ENCODE results near the gene MBNL1. TPM values are rescaled to one million over a fixed set of nuclear protein-coding genes. Genes with fewer than 3 reads are reported as not detected.

MBNL1 gene
- polyA plus RNA-seq, 1 experiment, result 203 TPM

GRCh38 chr3:152416808-152417580 is 148.3 kb downstream of the MBNL1 start:
- TF ChIP-seq CTCF (IDR thresholded peaks at IDR 0.05; ENCODE audit: insufficient read depth, low read depth, low read length), result no peak
- ChIA-PET CTCF (interaction anchor here (1.0 kb wide), 1 partner anchor 10 kb away, joined by 3 read pairs; no protein-coding TSS in a partner anchor), POLR2A (no interaction called here)
- no peak for DNase-seq (ENCODE audit: low read depth)
- H3K36me3 ChIP-seq (ENCODE audit: control insufficient read depth, insufficient read depth, low read length), result peaks cover 13% of the 10 kb centered on the region
- no peak overlapping the region for H3K4me3 ChIP-seq (ENCODE audit: low read depth, low read length)
- no peaks in the 10 kb centered on the region for H3K27me3 ChIP-seq (ENCODE audit: control insufficient read depth, insufficient read depth, low read length)

DNA sequence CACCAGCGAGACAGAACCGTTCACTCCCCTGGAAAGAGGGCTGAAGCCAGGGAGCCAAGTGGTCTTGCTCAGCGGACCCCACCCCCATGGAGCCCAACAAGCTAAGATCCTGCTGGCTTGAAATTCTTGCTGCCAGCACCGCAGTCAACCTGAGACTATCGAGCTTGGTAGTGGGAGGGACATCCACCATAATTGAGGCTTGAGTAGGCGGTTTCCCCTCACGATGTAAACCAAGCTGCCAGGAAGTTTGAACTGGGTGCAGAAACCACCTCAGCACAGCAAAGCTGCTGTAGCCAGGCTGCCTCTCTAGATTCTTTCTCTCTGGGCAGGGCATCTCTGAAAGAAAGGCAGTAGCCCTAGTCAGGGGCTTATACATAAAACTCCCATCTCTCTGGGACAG is 151.0 kb downstream of the MBNL1 start:
- ChIA-PET CTCF (interaction anchor here (1.4 kb wide), 1 partner anchor 24 kb away, joined by 4 read pairs; no protein-coding TSS in a partner anchor), POLR2A (no interaction called here)
- H3K36me3 ChIP-seq (ENCODE audit: control insufficient read depth, insufficient read depth, low read length), result peaks cover 13% of the 10 kb centered on the region
- H3K27me3 ChIP-seq (ENCODE audit: control insufficient read depth, insufficient read depth, low read length), result no peaks in the 10 kb centered on the region
- DNase-seq (ENCODE audit: low read depth), result no peak
- H3K4me3 ChIP-seq (ENCODE audit: low read depth, low read length), result no peak overlapping the region
- no peak for TF ChIP-seq CTCF (IDR thresholded peaks at IDR 0.05; ENCODE audit: insufficient read depth, low read depth, low read length)

DNA sequence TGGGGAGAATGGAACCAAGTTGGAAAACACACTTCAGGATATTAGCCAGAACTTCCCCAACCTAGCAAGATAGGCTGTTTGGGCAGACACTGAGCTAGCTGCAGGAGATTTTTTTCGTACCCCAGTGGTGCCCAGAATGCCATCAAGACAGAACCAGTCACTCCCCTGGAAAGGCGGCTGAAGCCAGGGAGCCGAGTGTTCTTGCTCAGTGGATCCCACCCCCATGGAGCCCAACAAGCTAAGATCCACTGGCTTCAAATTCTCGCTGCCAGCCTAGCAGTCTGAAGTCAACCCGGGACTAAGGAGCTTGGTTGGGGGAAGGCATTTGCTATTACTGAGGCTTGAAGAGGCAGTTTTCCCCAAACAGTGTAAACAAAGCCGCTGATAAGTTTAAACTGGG is 152.4 kb downstream of the MBNL1 start:
- CTCF ChIA-PET, result interaction anchor here (1.0 kb wide), 1 partner anchor 27 kb away, joined by 3 read pairs; no protein-coding TSS in a partner anchor
- no peak for TF ChIP-seq CTCF (IDR thresholded peaks at IDR 0.05; ENCODE audit: insufficient read depth, low read depth, low read length)
- H3K36me3 ChIP-seq (ENCODE audit: control insufficient read depth, insufficient read depth, low read length), result peaks cover 13% of the 10 kb centered on the region
- POLR2A ChIA-PET, result no interaction called here
- no peak overlapping the region for H3K4me3 ChIP-seq (ENCODE audit: low read depth, low read length)
- H3K27me3 ChIP-seq (ENCODE audit: control insufficient read depth, insufficient read depth, low read length), result no peaks in the 10 kb centered on the region
- DNase-seq (ENCODE audit: low read depth), result no peak

DNA sequence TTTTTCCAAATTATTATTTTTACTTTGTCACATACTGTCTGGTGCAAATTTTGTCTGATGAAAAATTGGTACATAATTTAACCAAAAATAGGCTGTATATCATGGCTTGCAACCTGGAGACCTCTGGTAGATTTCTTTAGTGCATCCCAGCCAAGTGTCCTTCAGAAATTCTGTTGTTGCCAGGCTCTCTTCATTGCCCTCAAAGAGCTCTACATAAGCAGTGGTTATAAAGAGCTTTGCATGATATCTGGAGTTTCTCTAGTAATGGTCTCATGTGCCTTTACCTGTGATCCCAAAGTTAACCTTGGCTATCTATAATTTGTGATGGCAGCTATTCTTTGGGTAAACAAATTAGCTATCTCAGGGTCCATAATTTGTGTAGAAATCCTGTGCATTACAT is 157.7 kb downstream of the MBNL1 start:
- no peak for TF ChIP-seq CTCF (IDR thresholded peaks at IDR 0.05; ENCODE audit: insufficient read depth, low read depth, low read length)
- H3K36me3 ChIP-seq (ENCODE audit: control insufficient read depth, insufficient read depth, low read length), result no peaks in the 10 kb centered on the region
- no peak overlapping the region for H3K4me3 ChIP-seq (ENCODE audit: low read depth, low read length)
- no peaks in the 10 kb centered on the region for H3K27me3 ChIP-seq (ENCODE audit: control insufficient read depth, insufficient read depth, low read length)
- no peak for DNase-seq (ENCODE audit: low read depth)
- POLR2A ChIA-PET, result no interaction called here
- CTCF ChIA-PET, result no interaction called here

DNA sequence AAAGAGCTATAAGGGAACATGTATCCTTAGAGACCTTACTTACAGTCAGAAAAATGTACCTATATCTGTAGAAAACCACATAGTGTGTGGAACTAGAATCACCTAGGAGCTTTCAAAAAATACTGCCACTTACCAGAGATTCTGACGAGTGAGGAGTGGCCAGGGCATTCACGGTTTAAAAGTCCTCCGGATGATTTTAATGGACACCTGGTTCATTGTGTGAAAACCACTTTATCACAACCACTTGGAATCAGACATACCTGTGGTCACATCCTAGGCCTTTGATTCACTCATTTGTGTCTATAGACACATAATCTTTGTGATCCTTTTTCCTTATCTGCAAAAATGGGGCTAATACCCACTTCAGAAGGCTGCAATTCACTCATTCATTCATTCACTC is 159.8 kb downstream of the MBNL1 start:
- Histone ChIP-seq H3K36me3 (ENCODE audit: control insufficient read depth, insufficient read depth, low read length) (peaks cover 1% of the 10 kb centered on the region; the same call in 1 of the 2 replicates), H3K27me3 (ENCODE audit: control insufficient read depth, insufficient read depth, low read length) (no peaks in the 10 kb centered on the region), H3K4me3 (ENCODE audit: low read depth, low read length) (no peak overlapping the region)
- CTCF ChIA-PET, result interaction anchor here (1.1 kb wide), 1 partner anchor 47 kb away, joined by 3 read pairs; no protein-coding TSS in a partner anchor
- no peak for DNase-seq (ENCODE audit: low read depth)
- POLR2A ChIA-PET, result no interaction called here
- no peak for TF ChIP-seq CTCF (IDR thresholded peaks at IDR 0.05; ENCODE audit: insufficient read depth, low read depth, low read length)

All from BJ (cell line).